ENCODE results near the gene ZNF80. TPM values are rescaled to one million over a fixed set of nuclear protein-coding genes. Genes with fewer than 3 reads are reported as not detected.

Gene ZNF80
- total and polyA plus RNA-seq, 2 of the 8 experiments (the other 6 are each of a cell fraction or from before 2014, with no cell fraction given), result not detected

DNA sequence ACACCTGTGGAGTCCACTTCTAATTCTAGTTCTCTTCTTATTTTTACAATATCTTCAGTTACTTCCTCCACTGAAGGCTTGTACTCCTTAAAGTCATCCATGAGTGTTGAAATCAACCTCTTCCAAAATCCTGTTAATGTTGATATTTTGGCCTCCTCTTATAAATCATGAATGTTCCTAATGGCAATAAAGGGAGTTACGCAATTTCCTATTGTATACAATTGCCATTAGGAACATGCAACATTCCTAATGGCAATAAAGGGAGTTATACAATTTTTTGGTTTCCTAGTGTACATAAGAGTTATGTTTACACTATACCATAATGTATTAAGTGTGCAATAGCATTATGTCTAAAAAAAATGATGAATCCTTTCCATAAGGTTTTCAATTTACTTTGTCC, 47.3 kb upstream of the ZNF80 start:
- H2AFZ ChIP-seq (ENCODE audit: low read length), result no peak overlapping the region

More for the DNA sequence above, 47.3 kb upstream of the ZNF80 start:
- Histone ChIP-seq H3K4me2 (ENCODE audit: insufficient read depth in 1 of 2, low read depth in 2 of 2, low read length in 2 of 2) (no peak overlapping the region), H2BK20ac (ENCODE audit: low read length) (no peak overlapping the region), H3K56ac (replicated peaks; ENCODE audit: insufficient read length, low read depth, low read length) (no peak overlapping the region), H3K79me1 (ENCODE audit: low read depth, low read length) (no peaks in the 10 kb centered on the region), H3K14ac (ENCODE audit: insufficient read length) (no peak overlapping the region), H3K23me2 (ENCODE audit: low read depth, low read length) (no peaks in the 10 kb centered on the region), H3K23ac (ENCODE audit: insufficient read length) (no peak overlapping the region), H4K20me1 (replicated peaks in 1 of 2; ENCODE audit: control insufficient read depth in 1 of 2, insufficient read depth in 2 of 2, low read length in 2 of 2) (no peaks in the 10 kb centered on the region), H2AK5ac (ENCODE audit: low read depth, low read length) (no peak overlapping the region), H3K4ac (replicated peaks; ENCODE audit: insufficient read length, low read depth, low read length) (no peak overlapping the region), H3K36me3 (ENCODE audit: control insufficient read depth in 2 of 4, insufficient read depth in 4 of 4, low read length in 3 of 4) (no peaks in the 10 kb centered on the region), H3K9me3 (ENCODE audit: insufficient read depth in 2 of 2, low read depth in 1 of 2, low read length in 1 of 2) (no peaks in the 10 kb centered on the region), H3K79me2 (ENCODE audit: control insufficient read depth in 1 of 2, insufficient read depth in 2 of 2, low read length in 2 of 2) (no peaks in the 10 kb centered on the region), H3K4me3 (ENCODE audit: extremely low read depth in 1 of 4, insufficient read depth in 2 of 4, low read depth in 3 of 4, low read length in 4 of 4) (no peak overlapping the region), H4K5ac (ENCODE audit: insufficient read length, low read depth, low read length) (no peak overlapping the region), H3K9ac (replicated peaks in 1 of 4; ENCODE audit: extremely low read depth in 1 of 4, low read depth in 3 of 4, low read length in 3 of 4) (no peak overlapping the region), H3K27me3 (replicated peaks in 1 of 4; ENCODE audit: control insufficient read depth in 3 of 4, extremely low read depth in 1 of 4, insufficient read depth in 3 of 4, low read length in 3 of 4) (no peaks in the 10 kb centered on the region), H3K4me1 (replicated peaks in 1 of 4; ENCODE audit: control insufficient read depth in 3 of 4, insufficient read depth in 4 of 4, low read length in 3 of 4) (no peaks in the 10 kb centered on the region), H3K27ac (ENCODE audit: low read depth, low read length) (no peak overlapping the region), H4K8ac (ENCODE audit: extremely low read depth, insufficient read depth, low read length) (no peak overlapping the region), H2BK15ac (ENCODE audit: low read length) (no peak overlapping the region), H2BK5ac (ENCODE audit: low read depth, low read length) (no peak overlapping the region), H2BK12ac (ENCODE audit: low read depth, low read length) (no peak overlapping the region), H3K18ac (ENCODE audit: extremely low read depth, low read length) (no peak overlapping the region), H2BK120ac (replicated peaks; ENCODE audit: low read depth, low read length) (no peak overlapping the region), H4K91ac (replicated peaks; ENCODE audit: insufficient read length, low read length) (no peak overlapping the region)
- POLR2A ChIA-PET (ENCODE audit: partially characterized antibody), result no interaction called here
- no peak for FAIRE-seq
- WGBS, 2 experiments (ENCODE audit: extremely low coverage in 1 of 2, insufficient coverage in 1 of 2, insufficient read length in 1 of 2, insufficient replicate concordance in 2 of 2, low coverage in 1 of 2, low lambda C conversion rate in 2 of 2, missing lambda C conversion rate in 1 of 2), result 70% methylated on average over 1 of the region's 1 CpG; no CpG with 5 or more reads in 1 of the 2 experiments
- CTCF ChIA-PET (ENCODE audit: partially characterized antibody), result interaction anchor here (0.6 to 1.6 kb wide), 4 partner anchors 15 to 86 kb away, joined by 3 to 5 read pairs (median 4); no protein-coding TSS in a partner anchor
- TF ChIP-seq CEBPB (IDR thresholded peaks at IDR 0.05; ENCODE audit: low read depth, low read length) (peak; percentile 66; the same call in 1 of the 2 replicates), SIRT6 (IDR thresholded peaks at IDR 0.05; ENCODE audit: low read length) (no peak), EZH2 (IDR thresholded peaks at IDR 0.05; ENCODE audit: low read depth, low read length, severe bottlenecking) (no peak), CTCF (IDR thresholded peaks at IDR 0.05; ENCODE audit: control extremely low read depth in 1 of 3, insufficient read depth in 1 of 3, low read depth in 1 of 3, low read length in 3 of 3) (no peak), SIX5 (IDR thresholded peaks at IDR 0.05; ENCODE audit: low read depth, low read length) (no peak), ASH2L (IDR thresholded peaks at IDR 0.05; ENCODE audit: low read length) (no peak)
- no peak for DNase-seq (ENCODE audit: low read depth in 1 of 2, low spot score in 2 of 2)
